Measurements from ENCODE around the gene ATP6V0E2.
"Not testable (repeated sequence)": the region's sequence is repeated elsewhere in the genome, so short reads cannot be mapped to it uniquely, and the experiment has no call there.

The ATP6V0E2 gene

DNA sequence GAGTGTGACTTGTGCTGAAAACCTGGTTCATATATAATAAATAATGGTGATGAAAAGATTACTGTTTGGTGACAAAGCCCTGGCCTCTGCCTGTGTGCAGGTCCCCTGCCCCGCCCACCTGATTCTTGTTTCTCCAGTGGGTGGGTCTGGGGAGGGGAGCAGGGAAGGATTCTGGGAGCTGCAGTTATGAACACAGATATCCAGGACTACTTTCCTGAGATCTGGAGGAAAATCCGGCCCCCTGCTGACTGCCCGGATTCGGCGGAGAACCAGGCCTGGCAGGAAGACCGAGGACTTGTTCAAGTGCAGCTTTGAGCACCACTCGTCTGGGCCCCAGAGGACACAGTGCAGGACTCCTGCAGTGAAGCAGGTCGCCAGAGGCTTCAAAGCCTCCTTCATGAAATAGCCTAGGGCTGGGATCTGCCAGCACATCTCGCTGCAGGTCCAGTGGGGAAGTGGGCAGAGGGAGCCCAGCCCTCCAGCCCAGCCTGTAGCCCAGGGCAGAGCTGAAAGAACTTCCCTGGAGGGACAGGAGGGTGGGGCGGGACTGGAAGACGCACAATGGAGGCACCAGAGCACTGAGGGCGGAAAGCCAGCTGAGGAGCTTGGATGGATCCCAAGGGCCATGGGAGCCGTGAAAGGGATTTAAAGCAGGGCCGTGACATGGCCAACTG is 7.0 kb downstream of the ATP6V0E2 start:
- DNase-seq = no peak

DNA sequence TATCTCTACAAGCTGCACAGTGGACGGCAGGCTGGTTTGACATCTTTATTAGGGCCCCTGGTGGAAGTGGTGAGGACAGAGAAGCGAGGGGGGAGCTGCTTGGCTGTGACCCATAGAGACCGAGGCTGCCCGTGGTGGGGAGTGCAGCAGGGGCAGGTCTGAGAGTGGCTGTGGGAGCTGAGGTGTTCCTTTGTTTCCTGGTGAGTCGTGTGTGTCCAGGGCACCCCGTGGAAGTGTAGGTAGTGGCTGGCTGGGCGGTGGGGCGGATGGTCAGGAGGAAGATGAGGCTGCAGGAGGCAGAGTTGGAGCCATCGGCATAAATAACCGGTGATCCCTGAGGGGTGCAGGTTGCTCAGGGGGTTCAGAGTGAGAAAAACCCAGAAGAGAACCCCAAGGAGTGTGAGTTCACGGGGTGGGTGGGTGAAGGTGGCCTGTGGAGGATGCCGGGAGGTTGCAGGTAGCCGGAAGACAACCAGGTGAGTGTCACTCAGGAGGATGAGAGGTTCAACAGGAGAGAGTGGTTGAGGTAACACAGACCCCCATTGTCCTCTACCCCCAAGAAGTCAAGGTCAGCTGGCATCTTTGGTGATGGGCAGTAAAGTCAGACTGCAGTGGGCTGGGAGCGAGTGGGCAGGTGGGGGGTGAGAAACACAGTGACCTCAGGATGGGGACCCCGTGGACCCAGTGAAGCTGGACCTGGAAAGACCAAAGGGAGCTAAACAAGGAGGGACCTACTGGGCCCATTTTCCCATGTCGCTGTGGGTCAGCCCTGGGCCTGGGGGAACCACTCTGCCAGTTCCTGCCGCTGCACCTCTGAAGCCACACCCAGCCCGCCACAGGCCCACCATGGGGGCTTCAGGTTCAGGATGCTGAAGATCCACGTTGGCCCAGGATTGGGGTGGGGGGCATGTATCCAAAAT is 7.8 kb downstream of the ATP6V0E2 start:
- no peak for DNase-seq

GRCh38 chr7:149882248-149883047 is 8.7 kb downstream of the ATP6V0E2 start:
- no peak for DNase-seq

DNA sequence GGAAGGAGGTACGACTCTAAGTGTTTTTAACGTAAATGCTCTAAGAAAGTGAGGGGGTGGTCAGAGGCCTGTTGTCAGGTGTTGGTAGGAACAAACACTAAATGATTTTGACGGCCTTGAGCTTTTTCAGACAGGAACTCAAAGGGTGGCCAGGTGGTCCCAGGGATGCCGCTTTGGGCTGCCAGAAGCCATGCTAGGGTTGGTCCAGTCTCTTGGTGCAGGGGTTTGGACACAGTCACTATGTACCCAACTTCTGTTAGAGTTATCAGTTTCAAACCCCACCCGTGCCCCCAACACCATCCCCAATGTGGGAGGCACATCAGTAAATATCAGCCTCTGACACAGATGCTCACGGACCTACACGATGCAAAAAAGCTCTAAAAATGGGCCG is 9.3 kb downstream of the ATP6V0E2 start:
- no peak for DNase-seq

DNA sequence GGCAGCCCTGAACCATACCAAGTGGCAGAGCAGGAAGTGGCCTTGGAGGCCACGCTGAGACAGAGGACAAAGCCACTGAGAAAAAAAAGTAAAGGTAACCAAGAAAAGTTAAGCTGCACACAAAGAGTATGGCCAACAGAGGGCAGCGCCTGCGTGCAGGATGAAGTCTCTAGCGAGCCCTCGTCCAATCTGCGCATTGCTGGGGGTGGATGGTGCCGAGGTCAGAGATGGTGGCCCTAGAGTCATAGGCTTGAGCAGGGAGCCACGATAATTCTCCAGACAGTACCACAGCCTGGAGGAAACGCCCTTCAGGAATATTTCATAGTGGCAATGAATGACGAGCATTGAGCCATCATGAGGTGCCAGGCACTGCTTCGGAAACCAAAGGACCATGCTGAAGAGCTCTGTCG is 9.7 kb downstream of the ATP6V0E2 start:
- DNase-seq = peak; percentile 81

DNA sequence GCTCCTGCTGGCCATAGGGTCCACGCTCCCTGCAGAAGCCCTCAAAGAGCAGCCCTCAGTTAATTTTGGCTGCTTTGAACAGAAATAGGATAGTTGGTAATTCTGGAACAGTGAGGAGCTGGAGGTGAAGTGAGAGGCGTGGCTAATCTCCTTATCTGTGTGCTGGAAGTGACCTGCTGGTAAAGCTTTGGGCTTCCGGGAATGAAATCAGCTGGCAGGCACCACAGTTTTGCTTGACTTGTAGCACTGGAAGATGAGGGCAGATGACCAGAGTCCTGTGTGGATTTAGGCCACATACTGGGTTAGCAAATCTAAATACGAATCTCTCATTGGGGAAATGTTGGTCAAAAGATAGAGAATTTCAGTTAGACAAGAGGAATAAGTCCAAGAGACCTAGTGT is 10.2 kb downstream of the ATP6V0E2 start:
- DNase-seq = no peak

- DNase-seq = no peak
These were observed 10.8 kb downstream of the ATP6V0E2 start for GRCh38 chr7:149884541-149884940.

- DNase-seq = no peak
These were observed 11.6 kb downstream of the ATP6V0E2 start for GRCh38 chr7:149885191-149886017.

- no peak for DNase-seq
These were observed 12.2 kb downstream of the ATP6V0E2 start for GRCh38 chr7:149886018-149886415.

DNA sequence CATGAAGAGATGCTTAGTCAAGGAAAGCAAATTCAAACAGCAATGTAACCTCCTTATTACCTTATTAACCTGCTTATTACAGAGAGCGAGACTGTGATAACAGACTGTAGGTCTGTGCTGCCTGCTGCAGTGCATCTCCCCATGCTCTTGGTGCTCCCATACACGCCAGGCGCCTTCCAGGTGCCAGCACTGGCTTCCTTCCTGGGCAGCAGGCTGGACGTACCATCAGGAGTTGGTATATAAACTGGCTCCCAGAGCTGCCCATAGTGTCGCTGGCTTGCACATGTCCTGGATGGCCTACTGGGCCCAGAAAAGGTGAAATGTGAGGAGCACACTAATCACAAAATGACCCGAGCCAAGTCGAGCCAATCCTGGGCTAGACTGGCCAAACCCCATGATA is 13.5 kb downstream of the ATP6V0E2 start:
- DNase-seq = no peak

- not testable (repeated sequence) for DNase-seq
These were observed 16.9 kb downstream of the ATP6V0E2 start for GRCh38 chr7:149890715-149891114.

DNA sequence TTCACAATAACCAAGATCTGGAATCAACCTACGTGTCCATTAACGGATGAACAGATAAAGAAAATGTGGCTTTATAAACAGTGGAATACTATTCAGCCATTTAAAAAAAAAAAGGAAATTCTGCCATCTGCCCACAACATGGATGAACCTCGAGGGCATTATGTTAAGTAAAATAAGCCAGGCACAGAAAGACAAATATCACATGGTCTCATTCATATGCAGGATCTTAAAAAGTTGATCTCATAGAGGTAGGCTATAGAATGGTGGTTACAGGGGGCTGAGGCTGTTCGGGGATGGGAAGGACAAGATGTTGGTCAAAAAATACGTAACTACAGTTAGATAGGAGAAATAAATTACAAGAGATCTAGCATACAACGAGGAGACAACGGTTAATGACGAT is 21.2 kb downstream of the ATP6V0E2 start:
- not testable (repeated sequence) for DNase-seq

- not testable (repeated sequence) for DNase-seq
These were observed 34.1 kb downstream of the ATP6V0E2 start for GRCh38 chr7:149907776-149908376.

DNA sequence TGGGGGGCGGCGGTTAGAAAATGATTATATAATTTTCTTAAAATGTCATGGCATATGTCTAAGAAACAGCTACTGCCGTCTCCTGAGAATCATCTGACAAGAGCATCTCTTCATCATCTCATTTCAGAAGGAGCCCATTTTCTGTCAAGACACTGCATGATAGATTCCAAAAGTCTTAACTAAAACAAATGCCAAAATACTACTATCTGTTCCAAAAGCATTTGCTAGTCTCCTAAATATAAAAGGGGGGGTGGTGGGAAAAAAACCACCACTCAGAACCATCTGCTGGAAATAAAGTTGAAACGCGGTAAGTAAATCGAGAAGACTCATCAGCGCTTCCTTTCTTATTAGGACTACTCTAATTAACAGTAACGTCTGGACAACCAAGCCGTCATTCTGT is 36.5 kb downstream of the ATP6V0E2 start:
- DNase-seq = not testable (repeated sequence)

DNA sequence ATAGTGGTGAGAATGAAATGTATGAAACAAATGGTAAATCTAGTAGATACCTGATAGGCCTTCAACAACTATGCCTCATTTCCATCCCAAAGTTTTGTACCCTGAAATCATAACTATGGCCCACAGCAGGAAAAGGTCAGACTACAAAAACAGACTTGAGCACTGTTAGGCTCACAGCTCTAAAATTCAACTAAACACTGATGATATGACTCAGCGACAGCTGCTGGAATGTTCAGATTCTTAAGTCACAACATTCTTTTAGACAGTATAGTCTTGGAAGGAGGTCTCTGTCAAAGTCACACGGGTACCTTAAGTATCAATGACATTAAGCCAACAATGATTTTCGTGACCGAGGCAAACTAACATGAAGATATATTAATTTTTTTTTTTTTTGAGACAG is 38.4 kb downstream of the ATP6V0E2 start:
- not testable (repeated sequence) for DNase-seq

GRCh38 chr7:149926414-149926813 is 52.6 kb downstream of the ATP6V0E2 start:
- not testable (repeated sequence) for DNase-seq
